PC-9 (cell line): ENCODE measurements around the gene PPL. TPM values are rescaled to one million over a fixed set of nuclear protein-coding genes. Genes with fewer than 3 reads are reported as not detected.

ENCODE experiments used
- BruUV-seq: library from RNA; stranded (reverse); fragments of 400-500 nt; replicated peaks from 2 replicates; lab custom pipeline; 2021; lab: Mats Ljungman, UMichigan
- CTCF ChIA-PET: fragments of 300-600 bp; sonication (Branson Sonifier 250); formaldehyde crosslinking; loops from one replicate; lab custom pipeline; 2022; ENCODE audit warnings: antibody characterized with exemption; lab: Charles Lee
- POLR2A ChIA-PET: fragments of 300-600 bp; sonication (Branson Sonifier 250); formaldehyde crosslinking; loops from one replicate; lab custom pipeline; 2022; ENCODE audit warnings: antibody characterized with exemption; ENCODE audit not compliant: unreplicated experiment; lab: Charles Lee
- DNase-seq, 2 experiments: peaks; one replicate each; pipeline versions ENCODE4 v3.0.0 to v3.0.0-alpha.2; 2015 to 2022; ENCODE audit warnings: mixed read lengths in 1 of 2
- H2AFZ ChIP-seq: fragments of 200-600 bp; sonication (generic); 2 replicates; pipeline ENCODE4 v1.8.1; 2017; ENCODE audit warnings: antibody characterized with exemption
- H3F3A ChIP-seq: fragments of 200-600 bp; sonication (generic); 2 replicates; pipeline ENCODE4 v1.8.1; 2017; ENCODE audit warnings: antibody characterized with exemption, mild to moderate bottlenecking, low read depth; ENCODE audit not compliant: insufficient read depth
- H3K27ac ChIP-seq: fragments of 200-600 bp; sonication (generic); 2 replicates; pipeline ENCODE4 v1.6.1; 2016; ENCODE audit warnings: mixed run types
- H3K27me3 ChIP-seq: fragments of 200-600 bp; sonication (generic); 2 replicates; pipeline ENCODE4 v1.6.1; 2016; ENCODE audit warnings: low read depth, mixed run types; ENCODE audit not compliant: insufficient read depth
- H3K36me3 ChIP-seq: fragments of 200-600 bp; sonication (generic); 2 replicates; pipeline ENCODE4 v1.6.1; 2016; ENCODE audit warnings: low read depth, mixed run types
- H3K4me1 ChIP-seq: fragments of 200-600 bp; sonication (generic); replicated peaks from 2 replicates; pipeline ENCODE4 v1.6.1; 2016; ENCODE audit warnings: mixed run types; ENCODE audit not compliant: insufficient read depth
- H3K4me2 ChIP-seq: fragments of 200-600 bp; sonication (generic); 2 replicates; pipeline ENCODE4 v1.6.1; 2017; ENCODE audit warnings: mixed run types
- H3K4me3 ChIP-seq: fragments of 200-600 bp; sonication (generic); 2 replicates; pipeline ENCODE4 v1.6.1; 2016; ENCODE audit warnings: mixed run types
- H3K79me2 ChIP-seq: fragments of 200-600 bp; sonication (generic); 2 replicates; pipeline ENCODE4 v1.6.1; 2017; ENCODE audit warnings: low read depth, mixed run types
- H3K9me2 ChIP-seq: fragments of 200-600 bp; sonication (generic); 2 replicates; pipeline ENCODE4 v1.8.1; 2017; ENCODE audit warnings: mild to moderate bottlenecking; ENCODE audit not compliant: insufficient read depth
- H3K9me3 ChIP-seq: fragments of 200-600 bp; sonication (generic); 2 replicates; pipeline ENCODE4 v1.8.1; 2016; ENCODE audit warnings: low read depth; ENCODE audit not compliant: insufficient read depth
- H4K20me1 ChIP-seq: fragments of 200-600 bp; sonication (generic); 2 replicates; pipeline ENCODE4 v1.8.1; 2017; ENCODE audit not compliant: insufficient read depth
- CTCF ChIP-seq: fragments of 200-600 bp; sonication (generic); conservative IDR thresholded peaks from 2 replicates; pipeline ENCODE4 v1.6.1; 2017; ENCODE audit warnings: mixed run types, antibody characterized with exemption, mild to moderate bottlenecking, moderate library complexity
- EZH2 ChIP-seq: fragments of 200-600 bp; sonication (generic); IDR thresholded peaks from 2 replicates; pipeline ENCODE4 v1.8.0; 2017; ENCODE audit warnings: antibody characterized with exemption, low read depth
- intact Hi-C: fragments of 100-400 bp; cut with micrococcal nuclease; formaldehyde crosslinking; loops from one replicate; pipeline ENCODE4 v1.10.0; 2022; ENCODE audit not compliant: unreplicated experiment
- total RNA-seq: library from RNA; stranded (reverse); gene quantifications from 2 replicates; pipeline ENCODE4 v1.2.3, GENCODE V29; 2021

Gene PPL
- total RNA-seq, 1 experiment from 2014 or later = 187 TPM

- Histone ChIP-seq H3K4me1 (no peaks in the 10 kb centered on the region), H3K9me3 (no peaks in the 10 kb centered on the region), H2AFZ (no peak overlapping the region), H3K36me3 (no peaks in the 10 kb centered on the region), H4K20me1 (no peaks in the 10 kb centered on the region), H3K4me2 (no peak overlapping the region), H3K27ac (no peak overlapping the region), H3K4me3 (no peak overlapping the region), H3K27me3 (peaks cover 28% of the 10 kb centered on the region), H3K79me2 (no peaks in the 10 kb centered on the region), H3K9me2 (no peaks in the 10 kb centered on the region), H3F3A (no peaks in the 10 kb centered on the region)
- no TSS peak for BruUV-seq
- intact Hi-C loops = no loop called here
- ChIA-PET POLR2A (interaction anchor here (0.6 kb wide), 1 partner anchor 160 kb away, joined by 3 read pairs; no protein-coding TSS in a partner anchor), CTCF (interaction anchor here (0.5 kb wide), 1 partner anchor 123 kb away, joined by 15 read pairs; no protein-coding TSS in a partner anchor)
- DNase-seq = no peak
- TF ChIP-seq EZH2 = no peak
- TF ChIP-seq CTCF = no peak
Observed at GRCh38 chr16:4962716-4963115, 25.8 kb upstream of the PPL start.

- BruUV-seq = no TSS peak
- Histone ChIP-seq H3F3A (no peaks in the 10 kb centered on the region), H3K36me3 (no peaks in the 10 kb centered on the region), H3K79me2 (no peaks in the 10 kb centered on the region), H3K9me3 (no peaks in the 10 kb centered on the region), H3K27me3 (peaks cover 28% of the 10 kb centered on the region), H4K20me1 (no peaks in the 10 kb centered on the region), H3K9me2 (no peaks in the 10 kb centered on the region), H3K4me2 (no peak overlapping the region), H2AFZ (no peak overlapping the region), H3K27ac (no peak overlapping the region), H3K4me3 (no peak overlapping the region), H3K4me1 (peaks cover 10% of the 10 kb centered on the region)
- no peak for DNase-seq
- intact Hi-C loops = no loop called here
- TF ChIP-seq CTCF (no peak), EZH2 (no peak)
- CTCF ChIA-PET = interaction anchor here (0.6 kb wide), 1 partner anchor 137 kb away, joined by 3 read pairs; the partner anchor contains the start of gene EEF2KMT
- POLR2A ChIA-PET = no interaction called here
Observed at GRCh38 chr16:4960579-4960978, 23.6 kb upstream of the PPL start.

DNA sequence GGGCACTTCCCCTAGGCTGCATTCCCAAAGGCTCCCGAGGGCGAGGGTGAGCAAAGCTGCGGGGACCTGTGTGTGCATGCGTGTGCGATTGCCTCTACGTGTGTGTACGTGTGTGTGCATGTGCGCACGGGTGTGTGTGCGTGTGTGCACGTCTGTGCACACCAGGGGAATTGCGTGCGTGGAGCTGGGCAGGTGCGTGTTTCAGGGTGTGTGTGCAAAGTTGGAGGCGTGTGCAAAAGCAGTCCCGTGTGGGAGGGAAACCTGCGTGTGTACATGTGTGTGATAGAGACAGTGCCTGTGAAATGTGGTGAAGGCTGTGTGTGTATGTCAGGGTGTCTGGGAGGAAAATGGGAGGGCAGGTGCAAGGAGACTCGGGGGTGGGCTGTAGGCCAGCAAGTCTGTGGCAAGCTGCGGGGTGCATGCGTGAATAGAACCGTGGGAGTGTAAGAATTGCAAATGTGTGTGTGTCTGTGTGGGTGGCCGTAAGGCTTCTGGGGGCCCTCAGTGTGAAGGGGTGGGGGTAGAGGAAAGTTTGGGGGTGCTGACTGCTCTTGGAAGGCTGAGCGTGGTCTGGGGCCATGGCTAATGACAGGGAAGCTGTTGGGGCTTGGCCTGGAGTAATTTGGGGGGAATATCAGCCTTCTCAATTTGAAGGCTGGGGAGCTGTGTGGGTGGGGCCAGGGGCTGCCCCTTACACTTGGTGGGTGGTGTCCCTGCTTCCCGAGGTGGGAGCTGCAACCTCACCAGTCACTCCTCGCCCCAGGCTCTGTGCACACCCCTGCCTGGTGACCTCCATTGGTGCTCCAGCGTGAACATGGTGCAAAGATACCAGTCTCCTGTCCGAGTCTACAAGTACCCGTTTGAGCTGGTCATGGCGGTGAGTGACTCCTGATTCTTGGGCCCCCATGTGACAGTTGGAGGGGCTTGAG is 21.8 kb upstream of the PPL start:
- Histone ChIP-seq H3K27me3 (peaks cover 28% of the 10 kb centered on the region), H3K79me2 (no peaks in the 10 kb centered on the region), H3K4me2 (peak overlapping the region; percentile 77), H3K9me2 (no peaks in the 10 kb centered on the region), H3K36me3 (no peaks in the 10 kb centered on the region), H4K20me1 (no peaks in the 10 kb centered on the region), H3F3A (no peaks in the 10 kb centered on the region), H3K4me3 (peak overlapping the region; percentile 49; the same call in 1 of the 2 replicates), H2AFZ (0 out of 2 replicates have a peak overlapping the region, but pooled peaks have one; percentile 50), H3K4me1 (peaks cover 10% of the 10 kb centered on the region), H3K27ac (no peak overlapping the region), H3K9me3 (no peaks in the 10 kb centered on the region)
- TF ChIP-seq EZH2 = no peak
- intact Hi-C loops = loop anchor here (1.0 to 5.0 kb wide), 8 partner anchors 13 to 456 kb away; partner anchors contain the start of genes ANKS3, DNAAF8, EEF2KMT and ZNF500
- BruUV-seq = no TSS peak
- ChIA-PET CTCF (interaction anchor here (1.3 kb wide), 1 partner anchor 335 kb away, joined by 6 read pairs; the partner anchor contains the start of gene MGRN1), POLR2A (interaction anchor here (0.6 to 1.1 kb wide), 6 partner anchors 14 to 1685 kb away, joined by 3 to 19 read pairs (median 3); no protein-coding TSS in a partner anchor)
- no peak for DNase-seq
